A549 (cell line): ENCODE measurements around the gene KANSL1. TPM values are rescaled to one million over a fixed set of nuclear protein-coding genes. Genes with fewer than 3 reads are reported as not detected.

Source experiments
- ATAC-seq, 2 experiments: fragments of 200-7000 bp in 1 of 2; fragments of >200 bp in 1 of 2; cut with Nextera tagmentation in 1 of 2; cut with Tn5 transposase in 1 of 2; 3 replicates each; pipeline versions ENCODE4 v1.8.0 to v1.9.1; 2018 to 2020; ENCODE audit warnings: mild to moderate bottlenecking in 1 of 2, moderate library complexity in 1 of 2
- CTCF ChIA-PET: fragments of 300-600 bp; sonication (Branson Sonifier 250); formaldehyde crosslinking; extraction: SDS; loops from one replicate; lab custom pipeline; 2021; ENCODE audit warnings: antibody characterized with exemption, inconsistent platforms; lab: Yijun Ruan, JAX
- POLR2A ChIA-PET: fragments of 350-600 bp; formaldehyde crosslinking; extraction: SDS; loops from one replicate; lab custom pipeline; 2021; ENCODE audit warnings: antibody characterized with exemption, inconsistent platforms; lab: Yijun Ruan, JAX
- DNase-seq, 2 experiments: peaks; one replicate each; pipeline versions ENCODE4 v3.0.0 to v3.0.0-alpha.2; 2011 to 2016; ENCODE audit warnings: low read depth in 1 of 2, low spot score in 1 of 2
- FAIRE-seq: peaks from 2 replicates; lab custom pipeline; 2011; peaks lifted over from hg19 to GRCh38; lab: Jason Lieb, UNC
- H3K27ac ChIP-seq, 2 experiments: fragments of >200 bp; sonication (Bioruptor Twin); formaldehyde crosslinking; 3 replicates each; pipeline ENCODE4 v1.5.1; 2016 to 2017
- H3K4me1 ChIP-seq: fragments of >200 bp; sonication (Bioruptor Twin); formaldehyde crosslinking; 3 replicates; pipeline ENCODE4 v1.6.1; 2016
- H3K4me2 ChIP-seq: fragments of >200 bp; sonication (Bioruptor Twin); formaldehyde crosslinking; 3 replicates; pipeline ENCODE4 v1.6.1; 2016
- H3K4me3 ChIP-seq: fragments of >200 bp; sonication (Bioruptor Twin); formaldehyde crosslinking; 3 replicates; pipeline ENCODE4 v1.5.1; 2016
- H3K9me3 ChIP-seq: fragments of >200 bp; sonication (Bioruptor Twin); formaldehyde crosslinking; 3 replicates; pipeline ENCODE4 v1.6.1; 2016
- BCL3 ChIP-seq: fragments of >200 bp; sonication (Bioruptor Twin); formaldehyde crosslinking; IDR thresholded peaks from 3 replicates; pipeline ENCODE4 v1.6.1; 2016
- BHLHE40 ChIP-seq: IDR thresholded peaks from 2 replicates; pipeline ENCODE4 v1.6.1; 2012; ENCODE audit warnings: low read depth, low read length, inconsistent platforms
- CBX8 ChIP-seq: fragments of 200-600 bp; sonication (generic); IDR thresholded peaks from 2 replicates; pipeline ENCODE4 v1.6.1; 2016
- CEBPB ChIP-seq, 2 experiments: fragments of >200 bp in 1 of 2; sonication (Bioruptor Twin) in 1 of 2; formaldehyde crosslinking in 1 of 2; IDR thresholded peaks; 2 replicates each; pipeline ENCODE4 v1.6.1; 2012 to 2016
- CHD4 ChIP-seq: fragments of 200-600 bp; sonication (generic); IDR thresholded peaks from 2 replicates; pipeline ENCODE4 v1.6.1; 2016; ENCODE audit warnings: antibody characterized with exemption, mild to moderate bottlenecking, borderline replicate concordance
- E2F6 ChIP-seq: IDR thresholded peaks from 2 replicates; pipeline ENCODE4 v1.6.1; 2012; ENCODE audit warnings: low read depth, borderline replicate concordance
- EHF ChIP-seq: fragments of 250-450 bp; sonication (Bioruptor Pico); IDR thresholded peaks from 2 replicates; pipeline ENCODE4 v1.5.0; 2020; ENCODE audit warnings: mild to moderate bottlenecking
- EP300 ChIP-seq, 2 experiments: fragments of >200 bp; sonication (Bioruptor Twin); formaldehyde crosslinking; IDR thresholded peaks; 2 replicates in 1 of 2; 3 replicates in 1 of 2; pipeline ENCODE4 v1.6.1; 2016 to 2017
- ESRRA ChIP-seq: fragments of 150-350 bp; IDR thresholded peaks from 2 replicates; pipeline ENCODE4 v1.6.1; 2014; ENCODE audit warnings: mild to moderate bottlenecking, low read length, borderline replicate concordance
- FOSB ChIP-seq: fragments of 250-450 bp; sonication (Bioruptor Pico); IDR thresholded peaks from 2 replicates; pipeline ENCODE4 v1.5.0; 2020; ENCODE audit warnings: mild to moderate bottlenecking, moderate library complexity
- HES2 ChIP-seq: fragments of >200 bp; sonication (Bioruptor Twin); formaldehyde crosslinking; IDR thresholded peaks from 2 replicates; pipeline ENCODE4 v1.6.1; 2016
- HOXA7 ChIP-seq: fragments of 250-450 bp; sonication (Bioruptor Pico); IDR thresholded peaks from 2 replicates; pipeline ENCODE4 v1.5.0; 2020; ENCODE audit warnings: mild to moderate bottlenecking, moderate library complexity
- HOXB5 ChIP-seq: fragments of 250-450 bp; sonication (Bioruptor Pico); IDR thresholded peaks from 2 replicates; pipeline ENCODE4 v1.5.0; 2020; ENCODE audit warnings: mild to moderate bottlenecking, moderate library complexity
- JUNB ChIP-seq: fragments of >200 bp; sonication (Bioruptor Twin); formaldehyde crosslinking; IDR thresholded peaks from 2 replicates; pipeline ENCODE4 v1.6.1; 2016
- KDM5A ChIP-seq: fragments of 200-600 bp; sonication (generic); IDR thresholded peaks from 2 replicates; pipeline ENCODE4 v1.6.1; 2016; ENCODE audit warnings: antibody characterized with exemption, mild to moderate bottlenecking
- NFE2L2 ChIP-seq: fragments of 150-350 bp; conservative IDR thresholded peaks from 2 replicates; pipeline ENCODE4 v1.6.1; 2014; ENCODE audit warnings: low read length
- NPAS2 ChIP-seq: fragments of 250-450 bp; sonication (Bioruptor Pico); IDR thresholded peaks from 2 replicates; pipeline ENCODE4 v1.8.0; 2022; ENCODE audit warnings: mild to moderate bottlenecking, moderate library complexity, borderline replicate concordance
- PBX3 ChIP-seq: IDR thresholded peaks from 2 replicates; pipeline ENCODE4 v1.6.1; 2012
- PHF8 ChIP-seq: fragments of 200-600 bp; sonication (generic); IDR thresholded peaks from 2 replicates; pipeline ENCODE4 v1.6.1; 2016; ENCODE audit warnings: low read depth, mild to moderate bottlenecking, antibody characterized with exemption, moderate library complexity, borderline replicate concordance
- RAD21 ChIP-seq, 2 experiments: fragments of >200 bp in 1 of 2; sonication (Bioruptor Twin) in 1 of 2; formaldehyde crosslinking in 1 of 2; IDR thresholded peaks in 1 of 2; conservative IDR thresholded peaks in 1 of 2; 2 replicates in 1 of 2; 3 replicates in 1 of 2; pipeline ENCODE4 v1.6.1; 2012 to 2018; ENCODE audit warnings: inconsistent platforms in 1 of 2
- RARB ChIP-seq: fragments of 250-450 bp; sonication (Bioruptor Pico); IDR thresholded peaks from 2 replicates; pipeline ENCODE4 v1.8.0; 2021; ENCODE audit warnings: mild to moderate bottlenecking, moderate library complexity
- RCOR1 ChIP-seq: fragments of 150-350 bp; IDR thresholded peaks from 2 replicates; pipeline ENCODE4 v1.6.1; 2014; ENCODE audit warnings: antibody characterized with exemption, low read length, low read depth
- RFX5 ChIP-seq: fragments of 450-650 bp; IDR thresholded peaks from 2 replicates; pipeline ENCODE4 v1.7.1; 2014; ENCODE audit warnings: antibody characterized with exemption, mild to moderate bottlenecking, moderate library complexity
- RNF2 ChIP-seq: fragments of 200-600 bp; sonication (generic); IDR thresholded peaks from 2 replicates; pipeline ENCODE4 v1.6.1; 2016; ENCODE audit warnings: low read depth, mild to moderate bottlenecking, antibody characterized with exemption, moderate library complexity, borderline replicate concordance
- TP53 ChIP-seq: fragments of 250-450 bp; sonication (Bioruptor Pico); IDR thresholded peaks from 2 replicates; pipeline ENCODE4 v1.5.0; 2021; ENCODE audit warnings: mild to moderate bottlenecking, moderate library complexity
- ZSCAN20 ChIP-seq: fragments of 250-450 bp; sonication (Bioruptor Pico); IDR thresholded peaks from 2 replicates; pipeline ENCODE4 v1.8.0; 2022; ENCODE audit warnings: mild to moderate bottlenecking, moderate library complexity
- WGBS: methylation state at CpG from one replicate; pipeline ENCODE4 v1.1.6; 2017; ENCODE audit errors: missing lambda C conversion rate; 5-methylcytosine and 5-hydroxymethylcytosine counted together
- polyA plus RNA-seq, 4 experiments: library from polyadenylated mRNA; depleted of rRNA in 3 of 4; stranded (reverse); fragments of >200 nt; fragmentation: RNase III in 1 of 4; extraction: RNeasy Plus Mini Kit Qiagen cat#74134 plus additional on column Dnase treatment in 1 of 4; gene quantifications; 2 replicates in 3 of 4; 3 replicates in 1 of 4; pipeline ENCODE4 v1.2.3, GENCODE V29; 2011 to 2017
- TF ChIP-seq, protein P1 (sequence below): fragments of >200 bp; sonication (Bioruptor Twin); formaldehyde crosslinking; IDR thresholded peaks from 3 replicates; pipeline ENCODE4 v1.5.1; 2016
- TF ChIP-seq, protein P2 (sequence below): fragments of 250-450 bp; sonication (Bioruptor Pico); IDR thresholded peaks from 2 replicates; pipeline ENCODE4 v1.5.0; 2020; ENCODE audit warnings: low read depth, mild to moderate bottlenecking, moderate library complexity
- TF ChIP-seq, protein P3 (sequence below): fragments of 250-450 bp; sonication (Bioruptor Pico); IDR thresholded peaks from 2 replicates; pipeline ENCODE4 v1.5.0; 2021; ENCODE audit warnings: mild to moderate bottlenecking, moderate library complexity, borderline replicate concordance

The KANSL1 gene
- polyA plus RNA-seq, 2 of the 4 experiments (the other 2 are of a cell fraction) = 22.6 to 27.9 TPM

DNA sequence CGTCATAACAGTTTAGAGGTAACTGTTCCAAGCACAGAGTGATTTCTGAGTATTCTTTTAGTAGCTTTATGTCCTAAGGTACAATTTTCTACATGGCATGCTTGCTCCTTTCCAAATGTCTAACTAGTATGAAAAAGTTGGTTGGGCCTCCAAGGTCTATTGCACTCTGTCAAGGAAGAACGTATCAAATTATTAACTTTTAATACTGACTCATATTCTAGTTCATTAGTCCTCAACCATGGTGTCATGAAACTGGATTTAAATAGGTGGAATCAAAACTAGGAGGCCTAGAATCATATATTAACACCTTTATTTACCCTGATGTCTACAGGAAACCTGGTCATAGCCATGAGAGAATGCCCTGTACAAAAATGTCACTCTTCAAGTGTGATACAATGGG lies 132.8 kb downstream of the KANSL1 start:
- H3K9me3 ChIP-seq = no peaks in the 10 kb centered on the region
- FAIRE-seq = no peak
- no peak for DNase-seq
- no peak for TF ChIP-seq BHLHE40
- TF ChIP-seq RAD21 (conservative IDR thresholded peaks at IDR 0.05 in 1 of 2, IDR thresholded peaks at IDR 0.05 in 1 of 2) = no peak
- no peak for TF ChIP-seq HES2
- no peak for TF ChIP-seq RARB (CRISPR knock-in tag)
- TF ChIP-seq HOXA7 (CRISPR knock-in tag) = no peak
- no peak for TF ChIP-seq TP53 (CRISPR knock-in tag)
- TF ChIP-seq, protein P1, sequence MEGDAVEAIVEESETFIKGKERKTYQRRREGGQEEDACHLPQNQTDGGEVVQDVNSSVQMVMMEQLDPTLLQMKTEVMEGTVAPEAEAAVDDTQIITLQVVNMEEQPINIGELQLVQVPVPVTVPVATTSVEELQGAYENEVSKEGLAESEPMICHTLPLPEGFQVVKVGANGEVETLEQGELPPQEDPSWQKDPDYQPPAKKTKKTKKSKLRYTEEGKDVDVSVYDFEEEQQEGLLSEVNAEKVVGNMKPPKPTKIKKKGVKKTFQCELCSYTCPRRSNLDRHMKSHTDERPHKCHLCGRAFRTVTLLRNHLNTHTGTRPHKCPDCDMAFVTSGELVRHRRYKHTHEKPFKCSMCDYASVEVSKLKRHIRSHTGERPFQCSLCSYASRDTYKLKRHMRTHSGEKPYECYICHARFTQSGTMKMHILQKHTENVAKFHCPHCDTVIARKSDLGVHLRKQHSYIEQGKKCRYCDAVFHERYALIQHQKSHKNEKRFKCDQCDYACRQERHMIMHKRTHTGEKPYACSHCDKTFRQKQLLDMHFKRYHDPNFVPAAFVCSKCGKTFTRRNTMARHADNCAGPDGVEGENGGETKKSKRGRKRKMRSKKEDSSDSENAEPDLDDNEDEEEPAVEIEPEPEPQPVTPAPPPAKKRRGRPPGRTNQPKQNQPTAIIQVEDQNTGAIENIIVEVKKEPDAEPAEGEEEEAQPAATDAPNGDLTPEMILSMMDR = no peak
- TF ChIP-seq, protein P2, sequence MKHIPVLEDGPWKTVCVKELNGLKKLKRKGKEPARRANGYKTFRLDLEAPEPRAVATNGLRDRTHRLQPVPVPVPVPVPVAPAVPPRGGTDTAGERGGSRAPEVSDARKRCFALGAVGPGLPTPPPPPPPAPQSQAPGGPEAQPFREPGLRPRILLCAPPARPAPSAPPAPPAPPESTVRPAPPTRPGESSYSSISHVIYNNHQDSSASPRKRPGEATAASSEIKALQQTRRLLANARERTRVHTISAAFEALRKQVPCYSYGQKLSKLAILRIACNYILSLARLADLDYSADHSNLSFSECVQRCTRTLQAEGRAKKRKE (CRISPR knock-in tag) = no peak
- no peak for TF ChIP-seq RFX5
- TF ChIP-seq ESRRA = no peak
- no peak for TF ChIP-seq CBX8
- no peak for TF ChIP-seq JUNB
- TF ChIP-seq CEBPB (IDR thresholded peaks at IDR 0.05) = no peak
- no peak for TF ChIP-seq HOXB5 (CRISPR knock-in tag)
- no peak for TF ChIP-seq PBX3
- no peak for TF ChIP-seq RNF2
- no peak for TF ChIP-seq BCL3
- TF ChIP-seq CHD4 = no peak
- ChIA-PET POLR2A (no interaction called here), CTCF (interaction anchor here (0.6 to 12.2 kb wide), 8 partner anchors 11 to 323 kb away, joined by 3 to 183 read pairs (median 3); partner anchors contain the start of gene KANSL1)
- no peak overlapping the region for H3K4me3 ChIP-seq
- H3K27ac ChIP-seq = no peak overlapping the region; a peak in 1 of 6 replicates
- 64% methylated on average over 2 of the region's 2 CpGs for WGBS
- ATAC-seq = no peak
- peaks cover 96% of the 10 kb centered on the region for H3K4me1 ChIP-seq
- H3K4me2 ChIP-seq = peak overlapping the region; percentile 19

DNA sequence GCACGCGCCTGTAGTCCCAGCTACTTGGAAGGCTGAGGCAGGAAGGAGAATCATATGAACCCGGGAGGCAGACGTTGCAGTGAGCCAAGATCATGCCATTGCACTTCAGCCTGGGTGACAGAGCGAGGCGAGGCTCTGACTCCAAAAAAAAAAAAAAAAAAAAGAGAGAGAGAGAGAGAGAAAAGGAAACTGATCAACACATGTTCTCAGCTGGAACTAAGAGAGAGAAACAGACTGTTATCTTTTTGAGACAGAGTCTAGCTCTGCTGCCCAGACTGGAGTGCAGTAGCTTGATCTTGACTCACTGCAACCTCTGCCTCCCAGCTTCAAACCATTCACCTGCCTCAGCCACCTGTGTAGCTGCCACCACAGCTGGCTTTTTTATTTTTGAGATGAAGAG lies 133.7 kb downstream of the KANSL1 start:
- WGBS = 89% methylated on average over 6 of the region's 6 CpGs
- no peak for ATAC-seq

More for the DNA sequence above, 133.7 kb downstream of the KANSL1 start:
- no peak for FAIRE-seq
- peak overlapping the region in 1 of 2 experiments; percentile 12; a peak in 2 of 6 replicates for H3K27ac ChIP-seq
- CTCF ChIA-PET = interaction anchor here (0.6 to 12.2 kb wide), 9 partner anchors 8 to 1028 kb away, joined by 3 to 183 read pairs (median 4); partner anchors contain the start of gene KANSL1
- no peak for TF ChIP-seq PHF8
- TF ChIP-seq RCOR1 = no peak
- TF ChIP-seq E2F6 = no peak
- no peak for TF ChIP-seq RAD21 (conservative IDR thresholded peaks at IDR 0.05 in 1 of 2, IDR thresholded peaks at IDR 0.05 in 1 of 2)
- TF ChIP-seq EP300 (IDR thresholded peaks at IDR 0.05) = no peak
- no peak for TF ChIP-seq FOSB (CRISPR knock-in tag)
- TF ChIP-seq KDM5A = no peak
- no peak for TF ChIP-seq NPAS2 (CRISPR knock-in tag)
- TF ChIP-seq, protein P3, sequence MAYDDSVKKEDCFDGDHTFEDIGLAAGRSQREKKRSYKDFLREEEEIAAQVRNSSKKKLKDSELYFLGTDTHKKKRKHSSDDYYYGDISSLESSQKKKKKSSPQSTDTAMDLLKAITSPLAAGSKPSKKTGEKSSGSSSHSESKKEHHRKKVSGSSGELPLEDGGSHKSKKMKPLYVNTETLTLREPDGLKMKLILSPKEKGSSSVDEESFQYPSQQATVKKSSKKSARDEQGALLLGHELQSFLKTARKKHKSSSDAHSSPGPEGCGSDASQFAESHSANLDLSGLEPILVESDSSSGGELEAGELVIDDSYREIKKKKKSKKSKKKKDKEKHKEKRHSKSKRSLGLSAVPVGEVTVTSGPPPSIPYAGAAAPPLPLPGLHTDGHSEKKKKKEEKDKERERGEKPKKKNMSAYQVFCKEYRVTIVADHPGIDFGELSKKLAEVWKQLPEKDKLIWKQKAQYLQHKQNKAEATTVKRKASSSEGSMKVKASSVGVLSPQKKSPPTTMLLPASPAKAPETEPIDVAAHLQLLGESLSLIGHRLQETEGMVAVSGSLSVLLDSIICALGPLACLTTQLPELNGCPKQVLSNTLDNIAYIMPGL (CRISPR knock-in tag) = no peak
- TF ChIP-seq EHF (CRISPR knock-in tag) = no peak
- TF ChIP-seq HOXA7 (CRISPR knock-in tag) = no peak
- no peak for TF ChIP-seq RFX5
- no peak for TF ChIP-seq HES2
- no peak for TF ChIP-seq RNF2
- no peak for TF ChIP-seq ESRRA
- TF ChIP-seq BHLHE40 = no peak
- TF ChIP-seq NFE2L2 = no peak
- no peak for TF ChIP-seq ZSCAN20 (CRISPR knock-in tag)
- TF ChIP-seq, all 56 proteins: peak for 0
- peaks cover 93% of the 10 kb centered on the region for H3K4me1 ChIP-seq
- POLR2A ChIA-PET = no interaction called here
- no peak for DNase-seq
- H3K4me2 ChIP-seq = no peak overlapping the region
- H3K4me3 ChIP-seq = no peak overlapping the region
- no peaks in the 10 kb centered on the region for H3K9me3 ChIP-seq
